M059J (cell line): ENCODE results near the gene NFATC3. TPM values are rescaled to one million over a fixed set of nuclear protein-coding genes. Genes with fewer than 3 reads are reported as not detected.

ENCODE experiments used
- DNase-seq: peaks from one replicate; pipeline ENCODE4 v3.0.0-alpha.2; 2012; ENCODE audit warnings: low read depth
- total RNA-seq: library from RNA; depleted of rRNA; stranded (reverse); fragments of >200 nt; shearing (Covaris generic); gene quantifications from 2 replicates; pipeline ENCODE4 v1.2.3, GENCODE V29; 2014

NFATC3 gene
- total RNA-seq, 1 experiment from 2014 or later: 31.9 TPM

GRCh38 chr16:68072038-68072695 is 13.0 kb upstream of the NFATC3 start:
- peak; percentile 56 for DNase-seq

- DNase-seq: no peak
Measured at GRCh38 chr16:68073902-68074760, 11.0 kb upstream of the NFATC3 start.

GRCh38 chr16:68074850-68075555 is 10.2 kb upstream of the NFATC3 start:
- no peak for DNase-seq

GRCh38 chr16:68075980-68076379 is 9.2 kb upstream of the NFATC3 start:
- no peak for DNase-seq

- no peak for DNase-seq
Measured at GRCh38 chr16:68076560-68076959, 8.6 kb upstream of the NFATC3 start.

- no peak for DNase-seq
Measured at GRCh38 chr16:68077866-68078700, 7.1 kb upstream of the NFATC3 start.

- DNase-seq: no peak
Measured at GRCh38 chr16:68078701-68079375, 6.3 kb upstream of the NFATC3 start.

GRCh38 chr16:68079376-68079625 is 5.9 kb upstream of the NFATC3 start:
- DNase-seq: no peak

- DNase-seq: no peak
Measured at GRCh38 chr16:68079626-68080344, 5.4 kb upstream of the NFATC3 start.

- peak; percentile 6 for DNase-seq
Measured at GRCh38 chr16:68081861-68082628, 3.1 kb upstream of the NFATC3 start.

GRCh38 chr16:68082629-68083238 is 2.4 kb upstream of the NFATC3 start:
- DNase-seq: no peak

GRCh38 chr16:68083239-68083781 is 1.9 kb upstream of the NFATC3 start:
- no peak for DNase-seq

- DNase-seq: peak; percentile 22
Measured at GRCh38 chr16:68083861-68084503, 1.2 kb upstream of the NFATC3 start.

- DNase-seq: peak; percentile 82
Measured at GRCh38 chr16:68084504-68085258, 489 bp upstream of the NFATC3 start.

- peak; percentile 66 for DNase-seq
Measured at GRCh38 chr16:68086336-68086841, 1.2 kb downstream of the NFATC3 start.

- peak; percentile 30 for DNase-seq
Measured at GRCh38 chr16:68086860-68087268, 1.7 kb downstream of the NFATC3 start.

GRCh38 chr16:68087688-68088087 is 2.5 kb downstream of the NFATC3 start:
- no peak for DNase-seq
